Adrenal gland (tissue), 5 donors: ENCODE measurements around the gene BMPR1B.

ENCODE experiments used
- CTCF ChIP-seq, 6 experiments: fragments of 450-650 bp in 4 of 6; fragments of 200-600 bp in 2 of 6; sonication (generic) in 1 of 6; IDR thresholded peaks; 1 replicate in 5 of 6; 2 replicates in 1 of 6; pipeline versions ENCODE4 v1.5.1 to v1.8.0; 2016 to 2021; ENCODE audit warnings: antibody characterized with exemption in 6 of 6, mild to moderate bottlenecking in 2 of 6, moderate library complexity in 1 of 6
- POLR2A ChIP-seq, 2 donors: fragments of 450-650 bp; IDR thresholded peaks; one replicate each; pipeline ENCODE4 v1.6.1; 2017; ENCODE audit warnings: antibody characterized with exemption in 2 of 2, mild to moderate bottlenecking in 2 of 2, moderate library complexity in 1 of 2
- donor health status: DM: no; HTN: no; CAD: no.

GRCh38 chr4:94912606-94913005, 154.9 kb downstream of the BMPR1B start:
- no peak for TF ChIP-seq CTCF (IDR thresholded peaks at IDR 0.05)
- no peak for TF ChIP-seq POLR2A (IDR thresholded peaks at IDR 0.05)
